SU-DHL-6 (cell line): Measurements from ENCODE around the gene SMARCAL1.

ENCODE experiments used
- CTCF ChIP-seq: fragments of 200-600 bp; sonication (generic); IDR thresholded peaks from one replicate; pipeline ENCODE4 v1.5.1; 2017; ENCODE audit warnings: antibody characterized with exemption, mild to moderate bottlenecking, low read length, moderate library complexity; ENCODE audit not compliant: insufficient read depth, poor library complexity, severe bottlenecking
- EZH2phosphoT487 ChIP-seq: fragments of 200-600 bp; sonication (generic), shearing (Covaris generic); conservative IDR thresholded peaks from 2 replicates; pipeline ENCODE4 v1.6.1; 2018; ENCODE audit warnings: mild to moderate bottlenecking, antibody characterized with exemption, low read length, moderate library complexity, mixed read lengths

- no peak for TF ChIP-seq CTCF
- no peak for TF ChIP-seq EZH2phosphoT487
Measured at GRCh38 chr2:216385478-216385877, 26.8 kb upstream of the SMARCAL1 start.
